HCT116 (cell line): Measurements from ENCODE around the gene NBEAL2.

ENCODE experiments used
- MAX ChIP-seq: IDR thresholded peaks from 2 replicates; pipeline ENCODE4 v1.6.1; 2012
- POLR2AphosphoS5 ChIP-seq: IDR thresholded peaks from 2 replicates; pipeline ENCODE4 v1.6.1; 2011; ENCODE audit warnings: mild to moderate bottlenecking, low read depth, low read length, moderate library complexity
- RAD21 ChIP-seq: IDR thresholded peaks from 2 replicates; pipeline ENCODE4 v1.6.1; 2012; ENCODE audit warnings: low read depth, mild to moderate bottlenecking
- TF ChIP-seq, protein P1 (sequence below), 3 experiments: fragments of 200-600 bp in 1 of 3; sonication (generic) in 1 of 3; IDR thresholded peaks in 2 of 3; conservative IDR thresholded peaks in 1 of 3; 2 replicates each; pipeline ENCODE4 v1.5.1; 2012 to 2017; ENCODE audit warnings: low read depth in 2 of 3, low read length in 2 of 3, antibody characterized with exemption in 1 of 3, borderline replicate concordance in 1 of 3, control low read depth in 1 of 3, mild to moderate bottlenecking in 1 of 3, mixed read lengths in 1 of 3, mixed run types in 1 of 3, moderate library complexity in 1 of 3; ENCODE audit not compliant: insufficient read depth in 1 of 3

GRCh38 chr3:46954178-46954577 lies 25.3 kb upstream of the NBEAL2 start:
- no peak for TF ChIP-seq POLR2AphosphoS5
- TF ChIP-seq, protein P1, sequence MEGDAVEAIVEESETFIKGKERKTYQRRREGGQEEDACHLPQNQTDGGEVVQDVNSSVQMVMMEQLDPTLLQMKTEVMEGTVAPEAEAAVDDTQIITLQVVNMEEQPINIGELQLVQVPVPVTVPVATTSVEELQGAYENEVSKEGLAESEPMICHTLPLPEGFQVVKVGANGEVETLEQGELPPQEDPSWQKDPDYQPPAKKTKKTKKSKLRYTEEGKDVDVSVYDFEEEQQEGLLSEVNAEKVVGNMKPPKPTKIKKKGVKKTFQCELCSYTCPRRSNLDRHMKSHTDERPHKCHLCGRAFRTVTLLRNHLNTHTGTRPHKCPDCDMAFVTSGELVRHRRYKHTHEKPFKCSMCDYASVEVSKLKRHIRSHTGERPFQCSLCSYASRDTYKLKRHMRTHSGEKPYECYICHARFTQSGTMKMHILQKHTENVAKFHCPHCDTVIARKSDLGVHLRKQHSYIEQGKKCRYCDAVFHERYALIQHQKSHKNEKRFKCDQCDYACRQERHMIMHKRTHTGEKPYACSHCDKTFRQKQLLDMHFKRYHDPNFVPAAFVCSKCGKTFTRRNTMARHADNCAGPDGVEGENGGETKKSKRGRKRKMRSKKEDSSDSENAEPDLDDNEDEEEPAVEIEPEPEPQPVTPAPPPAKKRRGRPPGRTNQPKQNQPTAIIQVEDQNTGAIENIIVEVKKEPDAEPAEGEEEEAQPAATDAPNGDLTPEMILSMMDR (IDR thresholded peaks at IDR 0.05 in 2 of 3, conservative IDR thresholded peaks at IDR 0.05 in 1 of 3; ENCODE audit: borderline replicate concordance in 1 of 3, insufficient read depth in 1 of 3, low read depth in 2 of 3, low read length in 2 of 3), result no peak
- no peak for TF ChIP-seq RAD21
- no peak for TF ChIP-seq MAX
